Measurements from ENCODE around the gene ZNF862. TPM values are rescaled to one million over a fixed set of nuclear protein-coding genes. Genes with fewer than 3 reads are reported as not detected.
"Not testable (repeated sequence)": the region's sequence is repeated elsewhere in the genome, so short reads cannot be mapped to it uniquely, and the experiment has no call there.

Gene ZNF862
- total RNA-seq, 4 donors from 2014 or later = 18.4 to 61.1 (median 22.1) TPM

GRCh38 chr7:149884016-149884415 lies 45.8 kb downstream of the ZNF862 start:
- TF ChIP-seq POLR2AphosphoS5 (IDR thresholded peaks at IDR 0.05) (no peak), EP300 (IDR thresholded peaks at IDR 0.05) (no peak), POLR2A (IDR thresholded peaks at IDR 0.05) (no peak), CTCF (IDR thresholded peaks at IDR 0.05) (no peak)
- no peak overlapping the region for H3K4me3 ChIP-seq
- no peaks in the 10 kb centered on the region for H3K9me3 ChIP-seq
- peaks cover 8% of the 10 kb centered on the region for H3K4me1 ChIP-seq
- H3K27me3 ChIP-seq = no peaks in the 10 kb centered on the region
- 65% methylated on average over 4 of the region's 4 CpGs for WGBS
- DNase-seq (ENCODE audit: low spot score in 2 of 2) = no peak
- H3K36me3 ChIP-seq = peaks cover 3% of the 10 kb centered on the region
- no peak overlapping the region for H3K27ac ChIP-seq

- no peak overlapping the region for H3K27ac ChIP-seq
- no peaks in the 10 kb centered on the region for H3K27me3 ChIP-seq
- DNase-seq (ENCODE audit: low spot score in 2 of 2) = no peak
- TF ChIP-seq POLR2A (IDR thresholded peaks at IDR 0.05) (no peak), POLR2AphosphoS5 (IDR thresholded peaks at IDR 0.05) (no peak), CTCF (IDR thresholded peaks at IDR 0.05) (no peak), EP300 (IDR thresholded peaks at IDR 0.05) (no peak)
- no peaks in the 10 kb centered on the region for H3K9me3 ChIP-seq
- peaks cover under 1% of the 10 kb centered on the region for H3K36me3 ChIP-seq
- WGBS = 46% methylated on average over 2 of the region's 2 CpGs
- H3K4me1 ChIP-seq = peaks cover 8% of the 10 kb centered on the region
- H3K4me3 ChIP-seq = no peak overlapping the region
Measured at GRCh38 chr7:149884541-149884940, 46.4 kb downstream of the ZNF862 start.

- no peak overlapping the region for H3K27ac ChIP-seq
- no peaks in the 10 kb centered on the region for H3K9me3 ChIP-seq
- H3K27me3 ChIP-seq = no peaks in the 10 kb centered on the region
- peak in 1 of 2 donors; percentile 53 for DNase-seq (ENCODE audit: low spot score in 2 of 2)
- WGBS = 45% methylated on average over 4 of the region's 13 CpGs
- peaks cover 8% of the 10 kb centered on the region for H3K4me1 ChIP-seq
- H3K4me3 ChIP-seq = no peak overlapping the region
- TF ChIP-seq CTCF (IDR thresholded peaks at IDR 0.05) (no peak), POLR2A (IDR thresholded peaks at IDR 0.05) (no peak), POLR2AphosphoS5 (IDR thresholded peaks at IDR 0.05) (no peak), EP300 (IDR thresholded peaks at IDR 0.05) (no peak)
- H3K36me3 ChIP-seq = no peaks in the 10 kb centered on the region
Measured at GRCh38 chr7:149885191-149886017, 47.2 kb downstream of the ZNF862 start.

GRCh38 chr7:149886018-149886415 lies 47.8 kb downstream of the ZNF862 start:
- H3K4me1 ChIP-seq = peaks cover 8% of the 10 kb centered on the region
- no peaks in the 10 kb centered on the region for H3K27me3 ChIP-seq
- WGBS = 76% methylated on average over 4 of the region's 4 CpGs
- no peak for DNase-seq (ENCODE audit: low spot score in 2 of 2)
- TF ChIP-seq POLR2A (IDR thresholded peaks at IDR 0.05) (no peak), CTCF (IDR thresholded peaks at IDR 0.05) (no peak), POLR2AphosphoS5 (IDR thresholded peaks at IDR 0.05) (no peak), EP300 (IDR thresholded peaks at IDR 0.05) (no peak)
- no peaks in the 10 kb centered on the region for H3K36me3 ChIP-seq
- no peak overlapping the region for H3K27ac ChIP-seq
- H3K4me3 ChIP-seq = no peak overlapping the region
- no peaks in the 10 kb centered on the region for H3K9me3 ChIP-seq

- TF ChIP-seq CTCF (IDR thresholded peaks at IDR 0.05) = no peak
- no peak for TF ChIP-seq EP300 (IDR thresholded peaks at IDR 0.05)
- no peak for TF ChIP-seq POLR2AphosphoS5 (IDR thresholded peaks at IDR 0.05)
- TF ChIP-seq POLR2A (IDR thresholded peaks at IDR 0.05) = no peak
- WGBS = 90% methylated on average over 7 of the region's 7 CpGs
- no peaks in the 10 kb centered on the region for H3K36me3 ChIP-seq
Measured at GRCh38 chr7:149887311-149887710, 49.1 kb downstream of the ZNF862 start.

GRCh38 chr7:149890715-149891114 lies 52.5 kb downstream of the ZNF862 start:
- H3K4me1 ChIP-seq; H3K36me3 ChIP-seq; H3K4me3 ChIP-seq; DNase-seq (ENCODE audit: low spot score in 2 of 2); H3K27me3 ChIP-seq; H3K9me3 ChIP-seq; H3K27ac ChIP-seq: not testable (repeated sequence)
- WGBS = 43% methylated on average over 2 of the region's 2 CpGs

More at GRCh38 chr7:149887311-149887710, 49.1 kb downstream of the ZNF862 start:
- H3K27me3 ChIP-seq = no peaks in the 10 kb centered on the region
- no peak overlapping the region for H3K27ac ChIP-seq
- H3K4me1 ChIP-seq = peaks cover 8% of the 10 kb centered on the region
- H3K4me3 ChIP-seq = no peak overlapping the region
- DNase-seq (ENCODE audit: low spot score in 2 of 2) = no peak
- no peaks in the 10 kb centered on the region for H3K9me3 ChIP-seq

- H3K4me1 ChIP-seq; H3K36me3 ChIP-seq; H3K27me3 ChIP-seq; H3K4me3 ChIP-seq; DNase-seq (ENCODE audit: low spot score in 2 of 2); H3K9me3 ChIP-seq; H3K27ac ChIP-seq: not testable (repeated sequence)
- WGBS = 69% methylated on average over 8 of the region's 8 CpGs
Measured at GRCh38 chr7:149894957-149895356, 56.8 kb downstream of the ZNF862 start.

- 68% methylated on average over 3 of the region's 6 CpGs for WGBS
Measured at GRCh38 chr7:149907776-149908376, 69.7 kb downstream of the ZNF862 start.

More at GRCh38 chr7:149907776-149908376, 69.7 kb downstream of the ZNF862 start:
- not testable (repeated sequence) for H3K36me3 ChIP-seq; H3K27ac ChIP-seq; H3K4me1 ChIP-seq; H3K4me3 ChIP-seq; H3K9me3 ChIP-seq; DNase-seq (ENCODE audit: low spot score in 2 of 2); H3K27me3 ChIP-seq
